Measurements from ENCODE around the gene ATP6V1G1. TPM values are rescaled to one million over a fixed set of nuclear protein-coding genes. Genes with fewer than 3 reads are reported as not detected.

The ATP6V1G1 gene
- total RNA-seq, 3 donors from 2014 or later = 55.3 to 74.5 (median 69.9) TPM

- TF ChIP-seq CTCF (IDR thresholded peaks at IDR 0.05) = no peak
- Histone ChIP-seq H3K4me3 (no peak overlapping the region), H3K9me3 (no peaks in the 10 kb centered on the region), H3K4me1 (ENCODE audit: low read depth) (no peaks in the 10 kb centered on the region), H3K36me3 (ENCODE audit: low read depth) (no peaks in the 10 kb centered on the region)
- intact Hi-C loops (cut with DNase I, micrococcal nuclease) = no loop called here
- ATAC-seq (no peak), DNase-seq (no peak)
Observed at GRCh38 chr9:114626415-114627020, 38.9 kb downstream of the ATP6V1G1 start.

- intact Hi-C loops (cut with DNase I, micrococcal nuclease) = no loop called here
- H3K4me3 ChIP-seq = no peak overlapping the region
- no peak for TF ChIP-seq CTCF (IDR thresholded peaks at IDR 0.05)
- no peaks in the 10 kb centered on the region for H3K9me3 ChIP-seq
- no peak for DNase-seq
- no peaks in the 10 kb centered on the region for H3K36me3 ChIP-seq (ENCODE audit: low read depth)
- H3K4me1 ChIP-seq (ENCODE audit: low read depth) = no peaks in the 10 kb centered on the region
- no peak for ATAC-seq
Observed at GRCh38 chr9:114627553-114627952, 40.0 kb downstream of the ATP6V1G1 start.

- Histone ChIP-seq H3K4me3 (no peak overlapping the region), H3K4me1 (ENCODE audit: low read depth) (no peaks in the 10 kb centered on the region), H3K36me3 (ENCODE audit: low read depth) (no peaks in the 10 kb centered on the region), H3K9me3 (no peaks in the 10 kb centered on the region)
- intact Hi-C loops (cut with DNase I, micrococcal nuclease) = no loop called here
- ATAC-seq (no peak), DNase-seq (no peak)
- no peak for TF ChIP-seq CTCF (IDR thresholded peaks at IDR 0.05)
Observed at GRCh38 chr9:114629563-114630090, 42.1 kb downstream of the ATP6V1G1 start.

- intact Hi-C loops (cut with DNase I, micrococcal nuclease) = no loop called here
- H3K9me3 ChIP-seq = no peaks in the 10 kb centered on the region
- no peak overlapping the region for H3K4me3 ChIP-seq
- ATAC-seq (no peak), DNase-seq (no peak)
- no peaks in the 10 kb centered on the region for H3K36me3 ChIP-seq (ENCODE audit: low read depth)
- H3K4me1 ChIP-seq (ENCODE audit: low read depth) = no peaks in the 10 kb centered on the region
- TF ChIP-seq CTCF (IDR thresholded peaks at IDR 0.05) = no peak
Observed at GRCh38 chr9:114631166-114631565, 43.6 kb downstream of the ATP6V1G1 start.

GRCh38 chr9:114633438-114634089 is 46.0 kb downstream of the ATP6V1G1 start:
- H3K36me3 ChIP-seq (ENCODE audit: low read depth) = no peaks in the 10 kb centered on the region
- intact Hi-C loops (cut with DNase I, micrococcal nuclease) = no loop called here
- H3K4me1 ChIP-seq (ENCODE audit: low read depth) = no peaks in the 10 kb centered on the region
- H3K9me3 ChIP-seq = no peaks in the 10 kb centered on the region
- DNase-seq (no peak), ATAC-seq (no peak)
- no peak overlapping the region for H3K4me3 ChIP-seq
- TF ChIP-seq CTCF (IDR thresholded peaks at IDR 0.05) = no peak
